Activated CD8-positive, alpha-beta memory T cell treated with anti-CD3 and anti-CD28 coated beads, Interleukin-2, amount 50 U/mL, for 24 hours (primary cell): Measurements from ENCODE around the gene TNC.

Source experiments
- DNase-seq: peaks from one replicate; pipeline ENCODE4 v3.0.0-alpha.2; 2020; ENCODE audit errors: extremely low read depth

TNC gene

DNA sequence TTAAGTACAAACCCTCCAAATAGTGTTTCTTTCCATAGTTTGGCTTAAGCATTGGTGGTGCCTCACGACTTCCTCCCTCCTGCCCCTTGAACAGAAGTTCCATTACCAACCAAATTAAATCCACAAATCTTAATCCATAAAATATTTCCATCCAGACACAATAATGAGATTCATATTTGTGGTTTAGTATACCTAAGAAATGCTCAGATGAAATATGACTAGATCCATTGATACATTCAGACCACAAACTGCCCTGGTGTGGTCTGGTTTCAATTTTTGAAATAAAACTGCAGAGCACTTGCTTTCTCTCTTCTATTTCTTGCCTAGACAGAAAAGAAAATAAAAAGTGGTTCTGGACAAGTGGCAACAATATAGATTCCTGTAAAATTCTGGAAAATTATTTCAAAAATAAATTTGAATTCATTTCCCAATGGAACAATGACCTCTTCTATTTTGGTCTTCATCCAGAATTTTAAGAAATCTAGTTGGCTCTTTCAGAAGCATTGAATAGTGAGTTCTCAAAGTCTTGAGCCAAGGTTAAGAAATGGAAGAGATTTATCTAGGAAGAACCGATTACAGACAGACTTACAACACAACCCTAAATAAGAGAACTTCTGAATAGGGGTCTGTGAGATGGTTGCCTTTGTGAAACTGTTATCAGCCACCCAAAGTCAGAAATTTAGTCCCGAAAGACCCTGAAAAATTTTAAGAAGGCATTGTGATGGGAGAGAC lies 14.0 kb downstream of the TNC start:
- no peak for DNase-seq

- no peak for DNase-seq
Observed at GRCh38 chr9:115099901-115100300, 18.1 kb downstream of the TNC start.

DNA sequence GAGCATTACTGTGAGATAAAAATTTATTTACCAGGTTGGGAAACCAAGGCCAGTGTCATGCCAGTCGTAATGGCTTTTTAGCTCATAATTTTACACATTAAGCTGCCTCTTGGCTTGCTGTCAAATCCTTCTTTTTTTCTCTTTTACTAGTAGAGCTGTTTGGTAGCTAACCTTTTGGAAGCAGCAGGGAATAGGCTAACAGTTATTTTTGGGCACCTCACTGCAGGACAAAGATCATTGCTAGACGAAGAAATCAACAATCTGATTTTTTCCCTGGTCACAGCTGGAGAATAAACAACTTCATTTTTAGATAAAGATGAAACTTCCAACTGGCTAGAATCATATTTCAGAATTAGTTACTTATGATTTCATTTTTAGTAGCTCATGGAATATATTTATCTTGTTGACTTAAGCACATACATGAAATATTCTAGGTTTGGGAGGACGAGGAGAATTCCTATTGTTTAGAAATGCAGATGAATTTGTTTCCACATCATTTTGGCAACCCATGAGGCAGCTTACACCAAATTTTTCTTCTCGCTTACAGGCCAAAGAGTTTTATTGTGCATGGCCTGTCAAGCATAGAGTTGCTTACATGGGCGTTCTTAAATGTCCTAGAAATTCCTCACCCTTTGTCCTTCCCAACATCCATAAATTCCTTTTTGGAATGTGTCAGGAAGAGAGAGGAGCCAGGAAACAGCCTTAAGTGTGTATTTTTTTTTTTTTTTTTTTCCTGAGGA lies 19.6 kb downstream of the TNC start:
- no peak for DNase-seq

- no peak for DNase-seq
Observed at GRCh38 chr9:115093520-115093919, 24.4 kb downstream of the TNC start.

- DNase-seq: no peak
Observed at GRCh38 chr9:115090486-115090885, 27.5 kb downstream of the TNC start.

- no peak for DNase-seq
Observed at GRCh38 chr9:115088860-115089259, 29.1 kb downstream of the TNC start.

GRCh38 chr9:115086886-115087285 lies 31.1 kb downstream of the TNC start:
- DNase-seq: no peak

DNA sequence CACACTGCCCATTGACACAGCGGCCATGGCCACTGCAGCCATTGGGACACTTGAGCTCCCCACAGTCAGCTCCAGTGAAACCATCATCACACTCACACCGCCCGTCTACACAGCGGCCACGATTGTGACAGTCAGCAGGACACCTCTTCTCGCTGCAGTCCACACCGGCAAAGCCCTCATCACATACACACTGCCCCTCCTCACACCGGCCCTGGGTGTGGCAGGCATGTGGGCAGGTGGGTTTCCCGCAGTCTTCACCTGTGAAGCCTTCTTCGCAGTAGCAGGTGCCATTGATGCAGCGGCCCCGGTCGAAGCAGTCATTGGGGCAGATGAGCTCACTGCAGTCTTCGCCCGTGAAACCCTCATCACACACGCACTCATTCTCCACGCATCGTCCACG lies 31.5 kb downstream of the TNC start:
- no peak for DNase-seq

- DNase-seq: no peak
Observed at GRCh38 chr9:115085773-115086377, 32.1 kb downstream of the TNC start.

DNA sequence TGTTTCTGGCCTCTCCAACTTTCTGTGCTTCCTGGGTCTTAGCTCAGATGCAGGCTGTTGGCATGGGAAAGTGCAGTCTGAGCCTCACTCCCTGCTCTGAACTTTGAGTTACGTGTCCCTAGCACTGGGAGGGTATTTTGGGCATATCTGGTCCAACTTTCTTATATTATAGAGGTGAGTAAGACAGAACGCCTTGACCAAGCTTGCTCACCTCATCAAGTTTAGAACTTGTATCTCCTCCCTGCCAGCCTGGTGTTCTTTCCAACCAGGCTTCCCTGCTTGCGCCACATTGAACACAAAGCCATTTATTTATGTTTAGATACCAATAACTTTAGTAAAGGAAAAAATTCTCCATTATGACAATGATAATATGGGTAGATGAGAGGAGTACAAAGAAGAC lies 33.2 kb downstream of the TNC start:
- DNase-seq: no peak

DNA sequence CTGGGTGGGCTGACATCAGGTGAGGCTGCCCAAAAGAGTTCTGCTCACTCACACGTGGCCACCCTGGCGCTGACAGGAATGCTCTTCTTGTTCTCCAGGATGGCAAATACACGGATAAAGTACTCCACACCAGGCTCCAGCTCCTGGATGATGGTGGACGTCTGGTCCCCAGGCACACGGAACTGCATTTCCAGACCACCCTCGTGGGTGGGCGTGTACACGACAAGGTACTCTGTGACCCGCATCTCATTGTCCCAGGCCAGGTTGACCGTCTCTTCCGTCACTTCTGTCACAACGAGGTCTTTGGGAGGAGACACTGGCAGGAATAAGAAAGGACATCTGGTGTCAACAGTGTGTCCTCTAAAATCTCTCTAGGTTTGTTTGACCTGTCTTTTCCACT lies 33.8 kb downstream of the TNC start:
- DNase-seq: no peak

GRCh38 chr9:115080242-115080641 lies 37.7 kb downstream of the TNC start:
- DNase-seq: no peak

DNA sequence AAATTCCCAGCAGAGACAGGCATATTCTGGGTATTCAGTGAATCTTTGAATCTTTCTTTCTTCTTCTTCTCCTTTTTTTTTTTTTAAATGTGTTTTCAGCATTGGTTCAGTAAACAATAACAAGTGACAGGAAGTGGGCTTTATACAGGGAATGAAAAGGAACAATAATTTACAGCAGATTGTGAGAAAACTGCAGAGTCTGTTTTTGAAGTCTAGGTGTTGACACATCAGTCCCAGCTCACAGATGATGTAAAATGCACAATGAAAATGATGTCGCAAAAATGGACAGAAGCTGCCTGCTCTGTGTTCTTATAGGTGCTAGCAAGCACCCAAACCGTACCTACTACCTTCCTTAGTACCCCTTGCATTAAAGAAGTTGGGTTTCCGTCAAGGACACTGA lies 38.8 kb downstream of the TNC start:
- no peak for DNase-seq

- no peak for DNase-seq
Observed at GRCh38 chr9:115073456-115073855, 44.5 kb downstream of the TNC start.

- no peak for DNase-seq
Observed at GRCh38 chr9:115071176-115071575, 46.8 kb downstream of the TNC start.

DNA sequence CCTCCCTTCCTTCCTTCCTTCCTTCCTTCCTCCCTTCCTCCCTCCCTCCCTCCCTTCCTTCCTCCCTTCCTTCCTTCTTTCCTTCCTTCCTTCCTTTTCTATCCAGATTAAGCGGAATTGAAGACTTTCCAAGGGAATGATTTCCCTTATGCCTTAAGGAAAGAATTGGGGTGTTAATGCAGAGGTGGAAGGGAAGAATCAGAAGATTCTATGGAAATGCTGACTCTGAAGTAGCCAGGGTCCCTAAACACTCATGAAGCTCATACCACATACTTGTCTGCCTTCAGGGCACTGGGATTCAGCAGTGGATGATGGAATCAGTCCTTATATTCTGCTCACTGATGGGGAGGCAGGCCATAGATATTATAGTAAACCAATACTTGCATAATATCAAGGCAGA lies 48.2 kb downstream of the TNC start:
- no peak for DNase-seq

DNA sequence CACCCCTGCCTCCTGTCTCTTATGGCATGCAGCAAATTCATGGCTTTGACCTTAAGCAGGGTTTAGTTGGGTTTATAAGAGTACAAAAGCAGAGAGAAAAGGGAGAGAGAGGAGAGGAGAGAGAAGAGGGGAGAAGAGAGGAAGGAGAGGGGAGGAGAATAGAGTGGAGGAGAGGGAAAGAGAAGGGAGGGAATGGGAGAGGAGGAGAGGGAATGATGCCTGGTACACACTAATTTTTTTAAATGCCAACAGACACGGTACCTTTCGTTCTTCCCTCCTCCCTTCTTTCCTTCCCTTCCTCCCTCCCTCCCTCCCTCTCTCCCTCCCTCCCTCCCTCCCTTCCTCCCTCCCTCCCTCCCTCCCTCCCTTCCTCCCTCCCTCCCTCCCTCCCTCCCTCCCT lies 48.7 kb downstream of the TNC start:
- no peak for DNase-seq

DNA sequence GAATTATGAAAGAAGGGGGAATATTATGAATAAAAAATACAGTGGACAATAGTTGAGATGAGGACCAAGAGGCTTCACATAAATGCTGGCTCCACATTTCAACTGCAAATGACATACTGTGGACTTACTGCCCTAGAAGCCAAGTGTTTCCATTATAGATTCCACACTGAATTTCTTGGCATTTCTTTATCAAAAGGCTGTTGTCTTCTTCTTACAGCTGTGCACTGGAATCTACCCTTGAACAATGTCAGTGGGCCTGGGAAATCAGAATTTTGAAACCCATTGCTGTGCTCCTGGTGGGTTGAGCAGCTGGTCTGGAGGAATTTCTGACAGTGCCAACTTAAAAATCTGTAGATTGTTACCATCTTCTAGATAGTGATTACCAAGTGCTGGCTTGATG lies 49.9 kb downstream of the TNC start:
- no peak for DNase-seq

DNA sequence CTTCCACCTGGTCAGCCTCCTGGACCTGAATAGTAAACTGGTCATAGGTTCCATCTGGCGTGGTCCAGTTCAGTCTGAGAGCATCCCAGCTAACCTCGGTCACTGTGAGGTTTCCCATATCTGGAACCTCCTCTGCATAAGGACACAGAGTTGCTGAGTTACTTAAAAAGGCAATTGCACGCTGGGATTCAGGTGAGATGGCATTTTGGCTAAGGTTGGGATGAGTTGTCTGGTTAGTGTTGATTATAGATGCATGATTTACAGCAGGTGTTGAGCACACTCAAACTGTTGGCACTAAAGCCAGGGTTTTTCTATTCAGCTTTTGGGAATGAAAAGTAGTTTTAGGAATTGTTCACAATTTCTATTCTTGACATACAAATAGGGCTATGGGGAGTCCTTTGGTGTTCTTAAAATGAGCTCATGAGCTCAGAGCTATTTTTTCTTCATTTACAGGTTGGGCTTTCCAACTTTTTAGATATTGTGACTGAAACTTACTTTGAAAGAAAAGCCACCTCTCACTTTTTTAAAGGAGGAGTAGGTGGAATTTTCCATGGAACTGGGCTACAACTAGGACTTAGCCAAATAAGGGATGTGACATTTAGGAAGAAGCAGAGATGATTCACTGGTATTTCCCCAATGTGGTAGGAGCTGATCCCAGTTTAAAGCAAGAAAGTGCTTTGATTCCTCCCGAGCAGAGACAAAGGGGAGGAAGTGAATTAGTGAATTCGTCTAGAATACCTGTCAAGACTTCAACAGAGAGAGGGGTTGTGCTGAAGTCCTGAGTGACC lies 54.7 kb downstream of the TNC start:
- DNase-seq: no peak

- DNase-seq: no peak
Observed at GRCh38 chr9:115058684-115059315, 59.2 kb downstream of the TNC start.

DNA sequence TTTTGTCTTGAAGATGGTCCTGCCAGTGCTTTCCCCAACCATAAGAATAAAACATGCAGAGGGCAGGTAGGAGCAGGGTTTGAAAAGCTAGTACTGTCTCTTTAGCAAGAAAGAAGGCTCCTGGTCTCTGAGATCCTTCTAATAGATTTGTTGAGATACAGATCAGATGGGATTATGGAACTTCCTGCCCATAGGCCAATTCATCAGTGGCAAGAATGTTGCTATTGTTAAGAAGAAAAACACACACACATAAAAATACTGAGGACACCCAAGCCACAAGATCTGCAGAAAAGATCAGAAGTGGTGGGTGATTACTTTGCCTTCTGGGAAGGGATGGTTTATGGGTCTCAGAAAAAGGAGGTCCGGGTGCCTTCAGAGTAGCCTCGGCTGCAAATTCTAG lies 59.8 kb downstream of the TNC start:
- no peak for DNase-seq

GRCh38 chr9:115057559-115057958 lies 60.4 kb downstream of the TNC start:
- no peak for DNase-seq
